Colonic mucosa (tissue), 4 donors: Measurements from ENCODE around the gene SLFN13. TPM values are rescaled to one million over a fixed set of nuclear protein-coding genes. Genes with fewer than 3 reads are reported as not detected.
"Not testable (repeated sequence)": the region's sequence is repeated elsewhere in the genome, so short reads cannot be mapped to it uniquely, and the experiment has no call there.

Source experiments
- DNase-seq: peaks from one replicate; pipeline ENCODE4 v3.0.0-alpha.2; 2020
- H3K27ac ChIP-seq: fragments of 200-600 bp; one replicate; pipeline ENCODE4 v1.8.0; 2021
- H3K27me3 ChIP-seq: fragments of 200-600 bp; one replicate; pipeline ENCODE4 v1.8.0; 2021
- H3K36me3 ChIP-seq: fragments of 200-600 bp; one replicate; pipeline ENCODE4 v1.8.0; 2021
- H3K4me1 ChIP-seq: fragments of 200-600 bp; one replicate; pipeline ENCODE4 v1.8.0; 2021; ENCODE audit warnings: mild to moderate bottlenecking
- H3K4me3 ChIP-seq: fragments of 200-600 bp; one replicate; pipeline ENCODE4 v1.8.0; 2021
- H3K9ac ChIP-seq, 2 donors: one replicate each; pipeline ENCODE4 v1.7.0; 2013; ENCODE audit warnings: control low read depth in 2 of 2, low read depth in 2 of 2, low read length in 2 of 2
- H3K9me3 ChIP-seq: fragments of 200-600 bp; one replicate; pipeline ENCODE4 v1.8.0; 2021
- CTCF ChIP-seq: fragments of 200-600 bp; IDR thresholded peaks from one replicate; pipeline ENCODE4 v1.8.0; 2022; ENCODE audit warnings: antibody characterized with exemption, mild to moderate bottlenecking
- intact Hi-C: fragments of 100-400 bp; cut with DNase I; formaldehyde crosslinking; loops from one replicate; pipeline ENCODE4 v1.14.1; 2022
- total RNA-seq, 2 donors: library from RNA; stranded (reverse); fragmentation: NEBNext Ultra II Directional in 1 of 2; extraction: Animal tissue kit (Norgen Biotek cat#: 25700) in 1 of 2; gene quantifications; one replicate each; pipeline ENCODE4 v1.2.1, GENCODE V29; 2021
- donor health status: healthy.
- donor health status: DM: no; HTN: no; CAD: no.
- donor health status: DM: no; HTN: no; CAD: no.

The SLFN13 gene
- total RNA-seq, 2 donors from 2014 or later, result 6.2 to 10.2 TPM

GRCh38 chr17:35407531-35407930, 41.0 kb downstream of the SLFN13 start:
- H3K27me3 ChIP-seq, result no peaks in the 10 kb centered on the region
- H3K4me3 ChIP-seq, result no peak overlapping the region
- H3K9me3 ChIP-seq, result no peaks in the 10 kb centered on the region
- TF ChIP-seq CTCF, result no peak
- DNase-seq, result no peak
- intact Hi-C loops, result no loop called here
- no peak overlapping the region for H3K27ac ChIP-seq
- no peak overlapping the region for H3K9ac ChIP-seq
- no peaks in the 10 kb centered on the region for H3K36me3 ChIP-seq
- no peaks in the 10 kb centered on the region for H3K4me1 ChIP-seq

GRCh38 chr17:35406568-35406967, 42.0 kb downstream of the SLFN13 start:
- no peak overlapping the region for H3K9ac ChIP-seq
- intact Hi-C loops, result no loop called here
- DNase-seq, result no peak
- no peak overlapping the region for H3K27ac ChIP-seq
- TF ChIP-seq CTCF, result no peak
- no peaks in the 10 kb centered on the region for H3K36me3 ChIP-seq
- H3K4me1 ChIP-seq, result no peaks in the 10 kb centered on the region
- H3K4me3 ChIP-seq, result no peak overlapping the region
- H3K9me3 ChIP-seq, result no peaks in the 10 kb centered on the region
- H3K27me3 ChIP-seq, result no peaks in the 10 kb centered on the region

GRCh38 chr17:35404360-35404759, 44.2 kb downstream of the SLFN13 start:
- no peak for DNase-seq
- Histone ChIP-seq H3K9me3 (no peaks in the 10 kb centered on the region), H3K36me3 (no peaks in the 10 kb centered on the region), H3K9ac (no peak overlapping the region), H3K27ac (no peak overlapping the region), H3K4me3 (no peak overlapping the region), H3K27me3 (no peaks in the 10 kb centered on the region), H3K4me1 (no peaks in the 10 kb centered on the region)
- intact Hi-C loops, result no loop called here
- TF ChIP-seq CTCF, result no peak

- H3K9me3 ChIP-seq, DNase-seq, intact Hi-C loops, H3K27ac ChIP-seq, H3K4me1 ChIP-seq, H3K9ac ChIP-seq, H3K36me3 ChIP-seq, H3K4me3 ChIP-seq, H3K27me3 ChIP-seq: not testable (repeated sequence)
Measured at GRCh38 chr17:35393783-35394182, 54.8 kb downstream of the SLFN13 start.

- Histone ChIP-seq H3K36me3 (no peaks in the 10 kb centered on the region), H3K9ac (no peak overlapping the region), H3K4me1 (no peaks in the 10 kb centered on the region), H3K4me3 (no peak overlapping the region), H3K27me3 (no peaks in the 10 kb centered on the region), H3K27ac (no peak overlapping the region), H3K9me3 (no peaks in the 10 kb centered on the region)
- no peak for DNase-seq
- intact Hi-C loops, result no loop called here
- no peak for TF ChIP-seq CTCF
Measured at GRCh38 chr17:35390663-35391062, 57.9 kb downstream of the SLFN13 start.

GRCh38 chr17:35390156-35390555, 58.4 kb downstream of the SLFN13 start:
- intact Hi-C loops, result no loop called here
- no peaks in the 10 kb centered on the region for H3K36me3 ChIP-seq
- no peak for TF ChIP-seq CTCF
- no peaks in the 10 kb centered on the region for H3K9me3 ChIP-seq
- no peak for DNase-seq
- H3K27me3 ChIP-seq, result no peaks in the 10 kb centered on the region
- H3K9ac ChIP-seq, result no peak overlapping the region
- H3K4me3 ChIP-seq, result no peak overlapping the region
- H3K27ac ChIP-seq, result no peak overlapping the region
- no peaks in the 10 kb centered on the region for H3K4me1 ChIP-seq
